ENCODE measurements around the gene FERMT3.
"Not testable (repeated sequence)": the region's sequence is repeated elsewhere in the genome, so short reads cannot be mapped to it uniquely, and the experiment has no call there.

Gene FERMT3

GRCh38 chr11:64245401-64245796 lies 38.9 kb downstream of the FERMT3 start:
- peaks cover 32% of the 10 kb centered on the region for H3K79me2 ChIP-seq (ENCODE audit: control insufficient read depth, insufficient read depth, low read length, poor library complexity)
- H3K27me3 ChIP-seq (ENCODE audit: insufficient read depth, low read length), result no peaks in the 10 kb centered on the region
- DNase-seq, result no peak

GRCh38 chr11:64245797-64246620 lies 39.5 kb downstream of the FERMT3 start:
- Histone ChIP-seq H3K9me3 (ENCODE audit: insufficient read depth, low read depth, low read length) (peaks cover 4% of the 10 kb centered on the region), H4K91ac (ENCODE audit: low read depth, low read length) (peak overlapping the region; percentile 75), H3K4me1 (ENCODE audit: control insufficient read depth in 1 of 2, insufficient read depth in 2 of 2, low read length in 2 of 2) (peaks cover 24 to 35% of the 10 kb centered on the region in 2 experiments), H2BK12ac (ENCODE audit: low read length) (peak overlapping the region; percentile 1), H3K4me3 (ENCODE audit: low read depth, low read length) (peak overlapping the region; percentile 97), H3K79me1 (ENCODE audit: low read length) (peaks cover 39% of the 10 kb centered on the region), H2BK5ac (ENCODE audit: low read depth, low read length, poor library complexity) (peak overlapping the region; percentile 23), H3K79me2 (ENCODE audit: control insufficient read depth, insufficient read depth, low read length, poor library complexity) (peaks cover 28% of the 10 kb centered on the region), H3K27me3 (ENCODE audit: insufficient read depth, low read length) (no peaks in the 10 kb centered on the region), H3K36me3 (ENCODE audit: control insufficient read depth in 1 of 2, insufficient read depth in 2 of 2, low read length in 2 of 2) (peaks cover 19 to 26% of the 10 kb centered on the region in 2 experiments), H2AFZ (ENCODE audit: insufficient read depth, low read length, poor library complexity) (peak overlapping the region; percentile 41), H3K4ac (ENCODE audit: low read depth, low read length) (peak overlapping the region; percentile 89), H3K18ac (ENCODE audit: low read length) (peak overlapping the region; percentile 52), H3K23ac (ENCODE audit: low read length) (peak overlapping the region; percentile 50), H4K8ac (ENCODE audit: low read depth, low read length) (peak overlapping the region; percentile 58), H3K27ac (ENCODE audit: low read depth, low read length) (peak overlapping the region; percentile 87), H3K4me2 (ENCODE audit: low read length) (peak overlapping the region; percentile 73), H2AK5ac (ENCODE audit: low read length) (peak overlapping the region; percentile 60), H3K9ac (ENCODE audit: low read length) (peak overlapping the region; percentile 92), H4K12ac (ENCODE audit: low read depth, low read length) (peak overlapping the region; percentile 56), H3K14ac (ENCODE audit: low read length) (peak overlapping the region; percentile 78), H2BK120ac (ENCODE audit: insufficient read depth, low read length, poor library complexity) (peak overlapping the region; percentile 50)
- WGBS (ENCODE audit: extremely low coverage, insufficient coverage, insufficient read length), result no CpG with 5 or more reads among the region's 46 CpGs
- DNase-seq, result peak; percentile 97 to 100

More at GRCh38 chr11:64245401-64245796, 38.9 kb downstream of the FERMT3 start:
- peak overlapping the region; percentile 89 for H3K4ac ChIP-seq (ENCODE audit: low read depth, low read length)
- no peak overlapping the region for H2BK5ac ChIP-seq (ENCODE audit: low read depth, low read length, poor library complexity)
- no peak overlapping the region for H4K12ac ChIP-seq (ENCODE audit: low read depth, low read length)
- H4K91ac ChIP-seq (ENCODE audit: low read depth, low read length), result peak overlapping the region; percentile 67
- H3K9ac ChIP-seq (ENCODE audit: low read length), result peak overlapping the region; percentile 32
- H2BK12ac ChIP-seq (ENCODE audit: low read length), result no peak overlapping the region
- H3K4me2 ChIP-seq (ENCODE audit: low read length), result peak overlapping the region; percentile 73
- H3K18ac ChIP-seq (ENCODE audit: low read length), result peak overlapping the region; percentile 41
- peak overlapping the region; percentile 78 for H3K14ac ChIP-seq (ENCODE audit: low read length)
- peaks cover 19 to 26% of the 10 kb centered on the region in 2 experiments for H3K36me3 ChIP-seq (ENCODE audit: control insufficient read depth in 1 of 2, insufficient read depth in 2 of 2, low read length in 2 of 2)
- peak overlapping the region; percentile 23 for H2BK120ac ChIP-seq (ENCODE audit: insufficient read depth, low read length, poor library complexity)
- peaks cover 20 to 32% of the 10 kb centered on the region in 2 experiments for H3K4me1 ChIP-seq (ENCODE audit: control insufficient read depth in 1 of 2, insufficient read depth in 2 of 2, low read length in 2 of 2)
- H3K4me3 ChIP-seq (ENCODE audit: low read depth, low read length), result peak overlapping the region; percentile 97
- H3K9me3 ChIP-seq (ENCODE audit: insufficient read depth, low read depth, low read length), result peaks cover 4% of the 10 kb centered on the region
- H4K8ac ChIP-seq (ENCODE audit: low read depth, low read length), result peak overlapping the region; percentile 32
- no CpG with 5 or more reads among the region's 6 CpGs for WGBS (ENCODE audit: extremely low coverage, insufficient coverage, insufficient read length)
- H3K79me1 ChIP-seq (ENCODE audit: low read length), result peaks cover 41% of the 10 kb centered on the region
- H3K23ac ChIP-seq (ENCODE audit: low read length), result no peak overlapping the region
- peak overlapping the region; percentile 87 for H3K27ac ChIP-seq (ENCODE audit: low read depth, low read length)
- H2AFZ ChIP-seq (ENCODE audit: insufficient read depth, low read length, poor library complexity), result no peak overlapping the region
- no peak overlapping the region for H2AK5ac ChIP-seq (ENCODE audit: low read length)

- Histone ChIP-seq H3K79me2 (ENCODE audit: control insufficient read depth, insufficient read depth, low read length, poor library complexity) (peaks cover 28% of the 10 kb centered on the region), H4K91ac (ENCODE audit: low read depth, low read length) (peak overlapping the region; percentile 75), H3K4me1 (ENCODE audit: control insufficient read depth in 1 of 2, insufficient read depth in 2 of 2, low read length in 2 of 2) (peaks cover 24 to 36% of the 10 kb centered on the region in 2 experiments), H3K79me1 (ENCODE audit: low read length) (peaks cover 40% of the 10 kb centered on the region), H3K36me3 (ENCODE audit: control insufficient read depth in 1 of 2, insufficient read depth in 2 of 2, low read length in 2 of 2) (peaks cover 19 to 26% of the 10 kb centered on the region in 2 experiments), H3K4me3 (ENCODE audit: low read depth, low read length) (peak overlapping the region; percentile 97), H3K27ac (ENCODE audit: low read depth, low read length) (peak overlapping the region; percentile 87), H3K9ac (ENCODE audit: low read length) (peak overlapping the region; percentile 92), H3K14ac (ENCODE audit: low read length) (peak overlapping the region; percentile 78), H4K8ac (ENCODE audit: low read depth, low read length) (peak overlapping the region; percentile 58), H3K4me2 (ENCODE audit: low read length) (peak overlapping the region; percentile 73), H2BK5ac (ENCODE audit: low read depth, low read length, poor library complexity) (peak overlapping the region; percentile 23)
- not testable (repeated sequence) for H2BK12ac ChIP-seq (ENCODE audit: low read length); H2BK120ac ChIP-seq (ENCODE audit: insufficient read depth, low read length, poor library complexity); H4K12ac ChIP-seq (ENCODE audit: low read depth, low read length); H2AFZ ChIP-seq (ENCODE audit: insufficient read depth, low read length, poor library complexity); H3K9me3 ChIP-seq (ENCODE audit: insufficient read depth, low read depth, low read length); H3K18ac ChIP-seq (ENCODE audit: low read length); DNase-seq; H3K23ac ChIP-seq (ENCODE audit: low read length); H2AK5ac ChIP-seq (ENCODE audit: low read length); H3K4ac ChIP-seq (ENCODE audit: low read depth, low read length); H3K27me3 ChIP-seq (ENCODE audit: insufficient read depth, low read length)
- WGBS (ENCODE audit: extremely low coverage, insufficient coverage, insufficient read length), result no CpG with 5 or more reads among the region's 43 CpGs
These were observed 40.0 kb downstream of the FERMT3 start for GRCh38 chr11:64246621-64246870.

- Histone ChIP-seq H2BK12ac (ENCODE audit: low read length) (peak within 1 kb of the TSS; percentile 93), H3K27me3 (ENCODE audit: insufficient read depth, low read length) (no peaks in the 10 kb centered on the region), H3K79me2 (ENCODE audit: control insufficient read depth, insufficient read depth, low read length, poor library complexity) (peaks cover 28% of the 10 kb centered on the region), H4K91ac (ENCODE audit: low read depth, low read length) (peak within 1 kb of the TSS; percentile 98), H2AK5ac (ENCODE audit: low read length) (peak within 1 kb of the TSS; percentile 97), H3K36me3 (ENCODE audit: control insufficient read depth in 1 of 2, insufficient read depth in 2 of 2, low read length in 2 of 2) (peaks cover 19 to 26% of the 10 kb centered on the region in 2 experiments), H3K14ac (ENCODE audit: low read length) (peak within 1 kb of the TSS; percentile 97), H2BK5ac (ENCODE audit: low read depth, low read length, poor library complexity) (peak within 1 kb of the TSS; percentile 41), H3K27ac (ENCODE audit: low read depth, low read length) (peak within 1 kb of the TSS; percentile 94), H4K12ac (ENCODE audit: low read depth, low read length) (peak within 1 kb of the TSS; percentile 78), H3K4me1 (ENCODE audit: control insufficient read depth in 1 of 2, insufficient read depth in 2 of 2, low read length in 2 of 2) (peaks cover 25 to 38% of the 10 kb centered on the region in 2 experiments), H3K23ac (ENCODE audit: low read length) (peak within 1 kb of the TSS; percentile 50), H4K8ac (ENCODE audit: low read depth, low read length) (peak within 1 kb of the TSS; percentile 97), H3K79me1 (ENCODE audit: low read length) (peaks cover 40% of the 10 kb centered on the region), H2BK120ac (ENCODE audit: insufficient read depth, low read length, poor library complexity) (peak within 1 kb of the TSS; percentile 97), H3K18ac (ENCODE audit: low read length) (peak within 1 kb of the TSS; percentile 91), H3K4ac (ENCODE audit: low read depth, low read length) (peak within 1 kb of the TSS; percentile 89), H3K4me3 (ENCODE audit: low read depth, low read length) (peak within 1 kb of the TSS; percentile 97), H3K4me2 (ENCODE audit: low read length) (peak within 1 kb of the TSS; percentile 73), H3K9me3 (ENCODE audit: insufficient read depth, low read depth, low read length) (peaks cover 4% of the 10 kb centered on the region), H2AFZ (ENCODE audit: insufficient read depth, low read length, poor library complexity) (peak within 1 kb of the TSS; percentile 90), H3K9ac (ENCODE audit: low read length) (peak within 1 kb of the TSS; percentile 93)
- DNase-seq, result peak; percentile 77 to 79
- WGBS (ENCODE audit: extremely low coverage, insufficient coverage, insufficient read length), result no CpG with 5 or more reads among the region's 74 CpGs
These were observed 40.6 kb downstream of the FERMT3 start, which contains the start of gene PPP1R14B for GRCh38 chr11:64246871-64247728. PPP1R14B (minus strand) TSS chr11:64246943; CDS start chr11:64246673, 270 bp downstream.

Data from trophoblast cell (in vitro differentiated cells and primary cell).